ENCODE results near the gene ZCWPW2. TPM values are rescaled to one million over a fixed set of nuclear protein-coding genes. Genes with fewer than 3 reads are reported as not detected.

ZCWPW2 gene
- total and polyA plus RNA-seq, 9 donors, result 1.3 to 2.7 (median 2.0) TPM

- Histone ChIP-seq H3K9me3 (no peaks in the 10 kb centered on the region), H3K27ac (no peak overlapping the region), H3K27me3 (no peaks in the 10 kb centered on the region), H3K4me1 (ENCODE audit: insufficient read depth) (no peaks in the 10 kb centered on the region), H3K4me3 (no peak overlapping the region), H3K36me3 (no peaks in the 10 kb centered on the region)
- 86 to 96% (median 89%) methylated on average over 1 of the region's 1 CpG for WGBS, 3 donors
- no peak for DNase-seq
- intact Hi-C loops (cut with DNase I), result no loop called here
- no peak for TF ChIP-seq CTCF (IDR thresholded peaks at IDR 0.05)
- TF ChIP-seq POLR2A (IDR thresholded peaks at IDR 0.05), result no peak
- TF ChIP-seq EP300 (IDR thresholded peaks at IDR 0.05), result no peak
Measured at GRCh38 chr3:28544831-28545230, 196.3 kb downstream of the ZCWPW2 start.

GRCh38 chr3:28547677-28548076, 199.2 kb downstream of the ZCWPW2 start:
- H3K4me1 ChIP-seq (ENCODE audit: insufficient read depth), result no peaks in the 10 kb centered on the region
- WGBS, 3 donors, result 74 to 94% (median 89%) methylated on average over 2 of the region's 2 CpGs
- H3K27ac ChIP-seq, result no peak overlapping the region
- no peaks in the 10 kb centered on the region for H3K27me3 ChIP-seq
- no peak overlapping the region for H3K4me3 ChIP-seq
- H3K9me3 ChIP-seq, result no peaks in the 10 kb centered on the region
- intact Hi-C loops (cut with DNase I), result no loop called here
- TF ChIP-seq EP300 (IDR thresholded peaks at IDR 0.05) (no peak), CTCF (IDR thresholded peaks at IDR 0.05) (no peak)
- DNase-seq, result no peak
- H3K36me3 ChIP-seq, result no peaks in the 10 kb centered on the region

- whole genome bisulfite sequencing, 3 donors, result 75 to 84% (median 77%) methylated on average over 3 of the region's 3 CpGs
- Histone ChIP-seq H3K4me3 (no peak overlapping the region), H3K27me3 (no peaks in the 10 kb centered on the region), H3K36me3 (no peaks in the 10 kb centered on the region), H3K4me1 (ENCODE audit: insufficient read depth) (no peaks in the 10 kb centered on the region), H3K9me3 (no peaks in the 10 kb centered on the region), H3K27ac (no peak overlapping the region)
- intact Hi-C loops (cut with DNase I), result no loop called here
- no peak for TF ChIP-seq CTCF (IDR thresholded peaks at IDR 0.05)
- no peak for TF ChIP-seq EP300 (IDR thresholded peaks at IDR 0.05)
- TF ChIP-seq POLR2A (IDR thresholded peaks at IDR 0.05), result no peak
- DNase-seq, result no peak
Measured at GRCh38 chr3:28553175-28553574, 204.7 kb downstream of the ZCWPW2 start.

- no peaks in the 10 kb centered on the region for H3K9me3 ChIP-seq
- no peaks in the 10 kb centered on the region for H3K4me1 ChIP-seq (ENCODE audit: insufficient read depth)
- H3K27me3 ChIP-seq, result no peaks in the 10 kb centered on the region
- no peak for DNase-seq
- no peaks in the 10 kb centered on the region for H3K36me3 ChIP-seq
- no peak for TF ChIP-seq POLR2A (IDR thresholded peaks at IDR 0.05)
- TF ChIP-seq CTCF (IDR thresholded peaks at IDR 0.05), result no peak
- TF ChIP-seq EP300 (IDR thresholded peaks at IDR 0.05), result no peak
- intact Hi-C loops (cut with DNase I), result no loop called here
- no peak overlapping the region for H3K27ac ChIP-seq
- WGBS, 3 donors, result 81 to 89% (median 86%) methylated on average over 1 of the region's 1 CpG
- no peak overlapping the region for H3K4me3 ChIP-seq
Measured at GRCh38 chr3:28556195-28556594, 207.7 kb downstream of the ZCWPW2 start.

- intact Hi-C loops (cut with DNase I), result no loop called here
- no peaks in the 10 kb centered on the region for H3K4me1 ChIP-seq (ENCODE audit: insufficient read depth)
- no peaks in the 10 kb centered on the region for H3K36me3 ChIP-seq
- no peak overlapping the region for H3K4me3 ChIP-seq
- no peak for DNase-seq
- no peaks in the 10 kb centered on the region for H3K27me3 ChIP-seq
- WGBS, 3 donors, result 78 to 86% (median 80%) methylated on average over 1 of the region's 1 CpG
- TF ChIP-seq CTCF (IDR thresholded peaks at IDR 0.05), result no peak
- TF ChIP-seq POLR2A (IDR thresholded peaks at IDR 0.05), result no peak
- no peak for TF ChIP-seq EP300 (IDR thresholded peaks at IDR 0.05)
- H3K9me3 ChIP-seq, result no peaks in the 10 kb centered on the region
- no peak overlapping the region for H3K27ac ChIP-seq
Measured at GRCh38 chr3:28564211-28564610, 215.7 kb downstream of the ZCWPW2 start.
